A549 (cell line): ENCODE results near the gene SLTM.
A peak's percentile ranks its signal among the peaks of the same experiment; 100 is the strongest.

Source experiments
- CHD4 ChIP-seq: fragments of 200-600 bp; sonication (generic); IDR thresholded peaks from 2 replicates; pipeline ENCODE4 v1.6.1; 2016; ENCODE audit warnings: antibody characterized with exemption, mild to moderate bottlenecking, borderline replicate concordance
- CTCF ChIP-seq: fragments of >200 bp; sonication (Bioruptor Twin); formaldehyde crosslinking; IDR thresholded peaks from 3 replicates; pipeline ENCODE4 v1.5.1; 2016
- EHMT2 ChIP-seq: fragments of 200-600 bp; sonication (generic); IDR thresholded peaks from 2 replicates; pipeline ENCODE4 v1.6.1; 2016; ENCODE audit warnings: antibody characterized with exemption, low read depth, mild to moderate bottlenecking, moderate library complexity
- EP300 ChIP-seq, 2 experiments: fragments of >200 bp; sonication (Bioruptor Twin); formaldehyde crosslinking; IDR thresholded peaks; 2 replicates in 1 of 2; 3 replicates in 1 of 2; pipeline ENCODE4 v1.6.1; 2016 to 2017
- POLR2A ChIP-seq: IDR thresholded peaks from 2 replicates; pipeline ENCODE4 v1.6.1; 2012; ENCODE audit warnings: mild to moderate bottlenecking, low read length
- RNF2 ChIP-seq: fragments of 200-600 bp; sonication (generic); IDR thresholded peaks from 2 replicates; pipeline ENCODE4 v1.6.1; 2016; ENCODE audit warnings: low read depth, mild to moderate bottlenecking, antibody characterized with exemption, moderate library complexity, borderline replicate concordance
- SMC3 ChIP-seq: fragments of >200 bp; sonication (Bioruptor Twin); formaldehyde crosslinking; IDR thresholded peaks from 3 replicates; pipeline ENCODE4 v1.6.1; 2018; ENCODE audit warnings: inconsistent platforms
- TP53 ChIP-seq: fragments of 250-450 bp; sonication (Bioruptor Pico); IDR thresholded peaks from 2 replicates; pipeline ENCODE4 v1.5.0; 2021; ENCODE audit warnings: mild to moderate bottlenecking, moderate library complexity
- TF ChIP-seq, protein P1 (sequence below): fragments of 200-600 bp; sonication (generic); IDR thresholded peaks from 2 replicates; pipeline ENCODE4 v1.6.1; 2016; ENCODE audit warnings: antibody characterized with exemption, mild to moderate bottlenecking, moderate library complexity

GRCh38 chr15:58839485-58839884, 94.0 kb downstream of the SLTM start:
- TF ChIP-seq POLR2A, result no peak
- TF ChIP-seq, protein P1, sequence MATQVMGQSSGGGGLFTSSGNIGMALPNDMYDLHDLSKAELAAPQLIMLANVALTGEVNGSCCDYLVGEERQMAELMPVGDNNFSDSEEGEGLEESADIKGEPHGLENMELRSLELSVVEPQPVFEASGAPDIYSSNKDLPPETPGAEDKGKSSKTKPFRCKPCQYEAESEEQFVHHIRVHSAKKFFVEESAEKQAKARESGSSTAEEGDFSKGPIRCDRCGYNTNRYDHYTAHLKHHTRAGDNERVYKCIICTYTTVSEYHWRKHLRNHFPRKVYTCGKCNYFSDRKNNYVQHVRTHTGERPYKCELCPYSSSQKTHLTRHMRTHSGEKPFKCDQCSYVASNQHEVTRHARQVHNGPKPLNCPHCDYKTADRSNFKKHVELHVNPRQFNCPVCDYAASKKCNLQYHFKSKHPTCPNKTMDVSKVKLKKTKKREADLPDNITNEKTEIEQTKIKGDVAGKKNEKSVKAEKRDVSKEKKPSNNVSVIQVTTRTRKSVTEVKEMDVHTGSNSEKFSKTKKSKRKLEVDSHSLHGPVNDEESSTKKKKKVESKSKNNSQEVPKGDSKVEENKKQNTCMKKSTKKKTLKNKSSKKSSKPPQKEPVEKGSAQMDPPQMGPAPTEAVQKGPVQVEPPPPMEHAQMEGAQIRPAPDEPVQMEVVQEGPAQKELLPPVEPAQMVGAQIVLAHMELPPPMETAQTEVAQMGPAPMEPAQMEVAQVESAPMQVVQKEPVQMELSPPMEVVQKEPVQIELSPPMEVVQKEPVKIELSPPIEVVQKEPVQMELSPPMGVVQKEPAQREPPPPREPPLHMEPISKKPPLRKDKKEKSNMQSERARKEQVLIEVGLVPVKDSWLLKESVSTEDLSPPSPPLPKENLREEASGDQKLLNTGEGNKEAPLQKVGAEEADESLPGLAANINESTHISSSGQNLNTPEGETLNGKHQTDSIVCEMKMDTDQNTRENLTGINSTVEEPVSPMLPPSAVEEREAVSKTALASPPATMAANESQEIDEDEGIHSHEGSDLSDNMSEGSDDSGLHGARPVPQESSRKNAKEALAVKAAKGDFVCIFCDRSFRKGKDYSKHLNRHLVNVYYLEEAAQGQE, result no peak
- TF ChIP-seq RNF2, result no peak
- TF ChIP-seq CHD4, result no peak
- peak; percentile 43 for TF ChIP-seq CTCF
- no peak for TF ChIP-seq EP300 (IDR thresholded peaks at IDR 0.05)
- 0 out of 3 replicates have a peak, but pooled peaks have one; percentile 13 for TF ChIP-seq SMC3
- TF ChIP-seq TP53 (CRISPR knock-in tag), result no peak
- no peak for TF ChIP-seq EHMT2
